ENCODE results near the gene NEK6. TPM values are rescaled to one million over a fixed set of nuclear protein-coding genes. Genes with fewer than 3 reads are reported as not detected.

NEK6 gene
- 35.8 and 83.9 TPM in 2 replicates for total RNA-seq

GRCh38 chr9:124257844-124258606 lies at the start of gene NEK6:
NEK6 (plus strand) TSS chr9:124257949; CDS start chr9:124301965, 44,016 bp downstream.

Other genes starting within 250 kb of the NEK6 start
- not detected in 2 replicates for gene LHX2, start 246.2 kb upstream of the NEK6 start, total RNA-seq
- gene PSMB7, start 157.5 kb downstream of the NEK6 start, total RNA-seq = 200 and 302 TPM in 2 replicates
- gene ADGRD2, start 192.5 kb downstream of the NEK6 start, total RNA-seq = not detected in 2 replicates
- not detected in 2 replicates for gene NR5A1, start 249.4 kb downstream of the NEK6 start, total RNA-seq